ENCODE data around the gene CCDC148.

Gene CCDC148

DNA sequence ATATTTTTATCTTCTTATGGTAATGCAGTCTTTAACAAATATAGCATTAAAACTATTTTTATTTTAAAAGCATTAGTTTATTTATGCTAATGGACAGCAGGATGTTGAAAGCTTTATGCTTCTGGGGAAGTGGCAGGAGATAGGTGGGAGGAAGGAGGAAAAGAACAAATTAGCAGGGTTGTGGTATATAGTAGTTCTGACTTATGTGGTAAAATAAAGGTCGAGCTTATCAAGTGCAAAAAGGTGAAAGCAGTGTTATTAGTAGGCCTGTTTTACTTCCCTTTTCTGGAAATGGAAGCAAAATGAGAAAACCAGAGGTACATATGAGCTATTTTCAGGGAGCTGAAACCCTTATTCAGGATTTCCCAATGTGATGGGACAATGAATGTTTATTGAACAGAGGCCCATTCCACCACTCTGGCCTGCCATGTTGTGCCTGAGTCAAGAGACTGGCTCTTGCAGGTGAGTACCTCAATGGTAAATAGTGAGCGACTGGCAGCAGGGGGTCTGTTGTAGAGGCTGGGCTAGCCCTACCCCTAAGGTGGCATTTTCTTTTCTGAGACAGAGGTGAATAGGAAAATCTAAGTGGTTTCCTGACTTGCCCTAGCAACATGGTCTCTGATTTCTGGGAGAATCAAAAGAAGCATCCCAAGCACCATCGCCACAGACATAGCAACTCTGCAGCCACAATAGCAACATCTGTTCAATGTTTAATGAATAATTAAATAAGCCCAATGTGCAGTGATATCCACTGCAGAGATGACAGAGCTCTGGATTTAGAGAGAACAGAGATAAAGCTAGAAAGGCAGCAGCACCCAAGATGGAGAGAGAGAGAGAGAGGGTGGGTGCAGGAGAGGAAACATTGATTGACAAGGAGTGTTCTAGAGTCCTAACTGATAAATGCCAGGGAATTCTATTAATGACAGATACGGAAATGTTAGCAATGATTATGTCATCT lies 235.2 kb downstream of the CCDC148 start:
- no peak for DNase-seq (ENCODE audit: low read depth, low spot score)
- no peak for TF ChIP-seq CTCF (IDR thresholded peaks at IDR 0.05; ENCODE audit: insufficient read depth, low read length, missing control alignments)
- CTCF ChIA-PET = no interaction called here
- POLR2A ChIA-PET = no interaction called here
- no peak overlapping the region for H3K4me3 ChIP-seq (ENCODE audit: low read depth, low read length)

- no peak for TF ChIP-seq CTCF (IDR thresholded peaks at IDR 0.05; ENCODE audit: insufficient read depth, low read length, missing control alignments)
- H3K4me3 ChIP-seq (ENCODE audit: low read depth, low read length) = no peak overlapping the region
- CTCF ChIA-PET = no interaction called here
- DNase-seq (ENCODE audit: low read depth, low spot score) = no peak
- POLR2A ChIA-PET = no interaction called here
Observed at GRCh38 chr2:158217593-158217992, 239.0 kb downstream of the CCDC148 start.

DNA sequence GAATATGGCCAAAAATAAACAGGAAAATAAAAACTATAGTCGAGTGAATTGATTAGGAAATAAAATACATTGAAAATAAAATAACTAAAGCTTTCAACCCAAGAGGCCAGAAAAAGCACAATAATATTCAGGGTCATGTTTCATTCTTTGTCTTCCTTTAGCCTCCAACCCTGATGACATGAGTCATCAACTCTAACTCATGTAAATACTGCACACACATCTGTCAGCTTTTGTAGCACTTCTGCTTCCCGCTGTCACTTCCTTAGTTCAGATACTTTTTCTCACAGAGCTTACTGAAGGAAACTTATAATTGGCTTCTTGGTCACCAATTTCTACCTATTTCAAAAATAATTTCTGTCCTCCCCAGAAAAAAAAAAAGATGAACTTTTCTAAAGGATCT lies 242.1 kb downstream of the CCDC148 start:
- H3K4me3 ChIP-seq (ENCODE audit: low read depth, low read length) = no peak overlapping the region
- POLR2A ChIA-PET = no interaction called here
- no peak for DNase-seq (ENCODE audit: low read depth, low spot score)
- CTCF ChIA-PET = no interaction called here
- no peak for TF ChIP-seq CTCF (IDR thresholded peaks at IDR 0.05; ENCODE audit: insufficient read depth, low read length, missing control alignments)

GRCh38 chr2:158213773-158214172 lies 242.8 kb downstream of the CCDC148 start:
- ChIA-PET POLR2A (no interaction called here), CTCF (no interaction called here)
- no peak overlapping the region for H3K4me3 ChIP-seq (ENCODE audit: low read depth, low read length)
- no peak for DNase-seq (ENCODE audit: low read depth, low spot score)
- no peak for TF ChIP-seq CTCF (IDR thresholded peaks at IDR 0.05; ENCODE audit: insufficient read depth, low read length, missing control alignments)

DNA sequence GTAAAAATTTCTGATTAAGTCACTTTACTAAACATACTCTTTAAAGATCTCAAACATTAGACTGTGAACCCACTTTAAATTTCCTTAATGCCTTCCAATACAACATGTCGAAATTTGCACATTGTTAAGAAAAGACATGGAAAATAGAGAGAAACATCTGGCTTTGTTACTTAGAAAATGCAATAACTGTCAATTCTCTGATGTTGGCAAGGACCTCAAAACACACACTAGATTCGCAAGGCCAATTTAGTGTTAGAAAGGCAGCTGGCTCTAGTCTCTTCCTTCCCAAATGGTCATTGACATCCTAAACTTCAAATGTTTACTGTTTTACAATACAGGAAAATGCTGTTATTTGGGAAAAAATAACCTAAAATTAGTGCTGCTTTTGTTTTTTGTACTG lies 244.3 kb downstream of the CCDC148 start:
- TF ChIP-seq CTCF (IDR thresholded peaks at IDR 0.05; ENCODE audit: insufficient read depth, low read length, missing control alignments) = no peak
- H3K4me3 ChIP-seq (ENCODE audit: low read depth, low read length) = no peak overlapping the region
- CTCF ChIA-PET = no interaction called here
- no peak for DNase-seq (ENCODE audit: low read depth, low spot score)
- POLR2A ChIA-PET = no interaction called here

DNA sequence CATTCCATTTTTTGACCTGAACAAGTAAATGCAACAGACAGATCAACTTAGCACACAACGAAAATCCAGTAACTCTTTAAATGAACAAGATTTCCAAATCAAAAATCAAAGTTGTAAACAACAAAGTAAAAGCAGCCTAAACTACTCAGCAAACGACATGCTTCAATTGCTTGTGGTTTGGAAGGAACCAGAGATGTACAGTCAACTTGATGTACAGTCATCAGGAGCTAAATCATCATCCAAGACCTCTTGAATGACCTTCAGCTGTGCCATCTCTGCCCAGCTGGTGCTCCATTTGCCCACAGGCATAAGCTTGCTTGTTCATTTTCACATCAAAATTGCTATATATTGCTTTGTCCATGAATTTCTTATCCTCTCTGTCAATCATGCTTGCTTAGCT lies 245.1 kb downstream of the CCDC148 start:
- H3K4me3 ChIP-seq (ENCODE audit: low read depth, low read length) = no peak overlapping the region
- CTCF ChIA-PET = no interaction called here
- POLR2A ChIA-PET = no interaction called here
- TF ChIP-seq CTCF (IDR thresholded peaks at IDR 0.05; ENCODE audit: insufficient read depth, low read length, missing control alignments) = no peak
- DNase-seq (ENCODE audit: low read depth, low spot score) = no peak
